ENCODE measurements around the gene TCAP. TPM values are rescaled to one million over a fixed set of nuclear protein-coding genes. Genes with fewer than 3 reads are reported as not detected.

Gene TCAP
- polyA plus RNA-seq, 12 donors = 67.9 to 455 (median 247) TPM; not detected in 1

GRCh38 chr17:39665642-39666224 is 584 bp downstream of the TCAP start:
- DNase-seq = no peak

GRCh38 chr17:39666231-39666600 is 1.1 kb downstream of the TCAP start:
- no peak for DNase-seq

GRCh38 chr17:39666601-39667261 is 1.6 kb downstream of the TCAP start:
- DNase-seq = no peak

GRCh38 chr17:39667262-39667944 is 2.3 kb downstream of the TCAP start:
- DNase-seq = no peak

- peak; percentile 57 for DNase-seq
Observed at GRCh38 chr17:39667945-39668924, 3.1 kb downstream of the TCAP start, which contains the start of gene PNMT. Gene PNMT, plus strand, starts transcription at chr17:39668453. Its CDS starts 23 bp downstream, at chr17:39668476.

- DNase-seq = no peak
Observed at GRCh38 chr17:39669897-39670735, 5.0 kb downstream of the TCAP start.

- DNase-seq = no peak
Observed at GRCh38 chr17:39670746-39671145, 5.6 kb downstream of the TCAP start.

- DNase-seq = no peak
Observed at GRCh38 chr17:39671651-39672521, 6.7 kb downstream of the TCAP start.

GRCh38 chr17:39672522-39673334 is 7.6 kb downstream of the TCAP start:
- no peak for DNase-seq

GRCh38 chr17:39673335-39674081 is 8.4 kb downstream of the TCAP start:
- no peak for DNase-seq

GRCh38 chr17:39674179-39674578 is 9.0 kb downstream of the TCAP start:
- no peak for DNase-seq

- no peak for DNase-seq
Observed at GRCh38 chr17:39674702-39675389, 9.7 kb downstream of the TCAP start.

- no peak for DNase-seq
Observed at GRCh38 chr17:39675390-39676082, 10.4 kb downstream of the TCAP start.

GRCh38 chr17:39676198-39676819 is 11.2 kb downstream of the TCAP start:
- no peak for DNase-seq

- no peak for DNase-seq
Observed at GRCh38 chr17:39677072-39677471, 11.9 kb downstream of the TCAP start.

- DNase-seq = no peak
Observed at GRCh38 chr17:39677542-39678339, 12.6 kb downstream of the TCAP start.

Measured in muscle of arm (tissue), 12 donors.